Fibroblast of skin of right quadriceps (primary cell): Measurements from ENCODE around the gene DENND1A.
"Not testable (repeated sequence)": the region's sequence is repeated elsewhere in the genome, so short reads cannot be mapped to it uniquely, and the experiment has no call there.

ENCODE experiments used
- DNase-seq: peaks from one replicate; pipeline ENCODE4 v3.0.0-alpha.2; 2013

DENND1A gene

DNA sequence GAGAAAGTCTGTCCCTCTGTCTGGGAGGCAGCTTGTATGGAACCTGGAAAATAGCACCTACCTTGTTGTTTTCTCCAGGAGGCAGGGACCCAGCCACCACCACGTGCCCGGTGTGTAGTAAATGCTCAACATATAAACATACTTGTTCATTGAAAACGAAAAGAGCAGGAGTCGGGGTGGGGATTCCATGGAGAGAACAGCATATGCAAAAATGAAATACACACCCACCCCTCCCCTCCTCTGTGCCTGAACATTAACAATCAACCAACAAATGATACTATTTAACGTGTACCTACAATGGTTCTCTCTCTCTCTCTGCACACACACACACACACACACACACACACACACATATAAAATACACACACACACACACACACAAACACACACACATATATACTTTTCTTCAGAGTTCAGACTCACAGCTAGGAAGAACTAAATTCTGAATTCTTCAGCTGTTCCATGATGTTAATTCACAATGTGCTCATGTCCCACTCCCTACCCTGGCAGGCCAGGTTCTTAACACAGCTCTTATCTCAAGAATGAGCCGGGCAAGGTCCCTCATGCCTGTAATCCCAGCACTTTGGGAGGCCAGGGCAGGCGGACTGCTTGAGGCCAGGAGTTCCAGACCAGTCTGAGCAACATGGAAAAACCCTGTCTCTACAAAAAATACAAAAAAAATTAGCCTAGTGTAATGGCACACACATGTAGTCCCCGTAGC, 16.3 kb upstream of the DENND1A start:
- no peak for DNase-seq

DNA sequence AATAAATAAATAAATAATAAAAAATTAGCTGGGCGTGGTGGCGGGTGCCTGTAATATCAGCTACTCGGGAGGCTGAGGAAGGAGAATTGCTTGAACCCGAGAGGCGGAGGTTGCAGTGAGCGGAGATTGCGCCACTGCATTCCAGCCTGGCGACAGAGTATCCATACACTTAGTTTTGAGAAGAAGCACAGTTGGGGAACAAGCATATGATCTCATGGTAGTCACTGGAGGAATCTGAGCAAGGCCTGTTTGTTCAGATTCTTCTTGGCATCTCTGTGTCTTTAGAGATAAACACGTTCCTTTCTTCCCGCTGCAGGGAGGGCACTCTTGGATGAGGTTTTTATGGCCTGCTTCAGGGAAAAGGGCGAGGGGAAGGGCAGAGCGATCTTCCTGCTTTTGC, 15.6 kb upstream of the DENND1A start:
- peak; percentile 34 for DNase-seq

DNA sequence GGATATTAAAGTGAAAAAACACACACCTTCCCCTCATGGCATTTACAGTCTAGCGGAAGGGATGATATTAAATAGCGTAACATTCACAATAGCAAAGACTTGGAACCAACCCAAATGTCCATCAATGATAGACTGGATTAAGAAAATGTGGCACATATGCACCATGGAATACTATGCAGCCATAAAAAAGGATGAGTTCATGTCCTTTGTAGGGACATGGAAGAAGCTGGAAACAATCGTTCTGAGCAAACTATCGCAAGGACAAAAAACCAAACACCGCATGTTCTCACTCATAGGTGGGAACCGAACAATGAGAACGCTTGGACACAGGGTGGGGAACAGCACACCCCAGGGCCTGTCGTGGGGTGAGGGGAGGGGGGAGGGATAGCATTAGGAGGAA, 14.5 kb upstream of the DENND1A start:
- DNase-seq = not testable (repeated sequence)

DNA sequence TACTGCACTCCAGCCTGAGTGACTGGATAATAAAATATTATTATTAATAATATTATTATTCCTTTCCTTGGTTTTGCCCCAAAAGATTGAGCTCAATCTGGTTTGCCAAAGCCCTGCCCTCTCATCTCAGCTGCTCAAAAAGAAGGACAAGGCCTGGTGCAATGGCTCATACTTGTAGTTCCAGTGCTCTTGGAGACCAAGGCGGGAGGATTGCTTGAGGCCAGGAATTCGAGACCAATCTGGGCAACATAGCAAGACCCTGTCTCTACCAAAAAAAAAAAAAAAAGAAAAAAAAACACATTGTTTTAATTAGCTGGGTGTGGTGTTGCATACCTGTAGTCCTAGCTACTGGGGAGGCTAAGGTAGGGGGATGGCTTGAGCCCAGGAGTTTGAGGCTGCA, 13.7 kb upstream of the DENND1A start:
- no peak for DNase-seq

DNA sequence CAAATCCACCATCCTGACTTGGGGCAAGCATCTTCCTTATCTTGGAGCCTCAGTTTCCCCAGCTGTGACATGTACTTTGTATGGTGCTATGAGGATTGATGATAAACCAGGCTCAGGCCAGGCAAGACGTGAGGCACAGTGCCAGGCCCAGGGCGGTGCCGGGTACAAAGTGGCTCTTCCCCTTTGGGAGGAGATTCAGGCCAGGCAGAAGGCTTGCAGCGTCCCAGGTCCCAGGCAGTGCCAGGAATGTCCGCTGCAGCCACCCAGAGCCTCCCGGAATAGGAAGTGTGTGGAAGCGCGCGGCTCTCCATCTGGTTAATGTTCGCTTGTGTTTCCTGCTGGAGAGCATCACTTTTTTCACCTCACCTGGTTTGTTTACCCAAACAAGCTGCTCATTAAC, 12.6 kb upstream of the DENND1A start:
- DNase-seq = no peak

DNA sequence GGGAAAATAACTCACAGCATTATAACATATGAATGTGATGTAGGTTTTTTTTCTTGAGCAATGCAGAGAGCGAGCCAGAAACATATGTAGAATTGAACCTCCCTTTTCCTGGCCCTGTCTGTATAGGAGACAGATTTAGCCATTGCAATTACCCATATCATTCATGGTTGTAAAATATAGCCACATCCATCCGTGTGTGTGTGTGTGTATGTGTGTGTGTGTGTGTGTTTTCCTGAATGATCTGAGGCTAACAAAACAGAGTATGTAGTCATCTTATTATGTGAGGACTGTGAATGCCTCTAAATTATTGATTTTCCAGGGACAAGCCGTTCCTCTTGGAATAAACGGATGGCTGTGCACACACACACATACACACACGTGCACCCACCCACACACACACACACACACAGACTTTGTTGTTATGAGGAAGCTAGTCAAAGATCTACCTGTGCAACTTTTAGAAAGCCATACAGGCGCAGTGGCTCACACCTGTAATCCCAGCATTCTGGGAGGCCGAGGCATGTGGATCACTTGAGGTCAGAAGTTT, 11.7 kb upstream of the DENND1A start:
- DNase-seq = no peak

DNA sequence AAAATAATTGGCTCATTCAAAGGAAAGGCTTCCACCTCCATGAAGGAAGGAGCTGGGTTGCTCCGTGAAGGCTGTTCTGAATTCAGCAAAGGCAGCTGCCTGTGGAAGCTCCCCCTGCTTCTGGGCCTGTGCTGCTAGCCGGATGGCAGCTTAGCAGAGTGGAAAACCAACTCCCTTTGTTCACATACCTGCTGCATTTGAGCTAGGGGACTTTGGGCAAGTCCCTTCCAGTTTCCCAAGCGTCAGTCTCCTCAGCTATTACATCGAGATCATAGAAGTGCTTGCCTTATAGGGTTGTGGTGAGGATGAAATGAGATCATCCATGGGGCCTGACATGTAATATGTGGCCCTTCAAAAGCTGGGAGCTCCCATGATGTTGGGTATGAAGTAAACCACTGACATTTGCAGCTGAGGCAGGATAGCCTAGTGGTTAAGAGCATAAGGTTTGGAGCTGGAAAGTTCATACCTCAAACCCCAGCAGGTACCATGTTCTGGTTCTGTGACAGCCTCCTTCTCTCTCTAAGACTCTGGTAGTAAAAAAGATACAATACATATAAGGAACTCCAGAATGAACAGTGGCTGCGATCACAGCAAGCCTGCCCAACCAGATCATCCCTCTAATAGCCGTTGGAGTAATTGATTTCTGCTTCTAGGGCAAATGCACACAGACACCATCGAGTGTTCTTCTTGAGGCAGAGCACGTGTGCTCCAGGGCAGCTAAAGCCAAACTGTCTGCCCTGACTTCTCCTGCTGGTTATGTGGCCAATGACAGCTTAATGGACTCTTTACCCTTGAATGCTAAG, 11.0 kb upstream of the DENND1A start:
- no peak for DNase-seq

DNA sequence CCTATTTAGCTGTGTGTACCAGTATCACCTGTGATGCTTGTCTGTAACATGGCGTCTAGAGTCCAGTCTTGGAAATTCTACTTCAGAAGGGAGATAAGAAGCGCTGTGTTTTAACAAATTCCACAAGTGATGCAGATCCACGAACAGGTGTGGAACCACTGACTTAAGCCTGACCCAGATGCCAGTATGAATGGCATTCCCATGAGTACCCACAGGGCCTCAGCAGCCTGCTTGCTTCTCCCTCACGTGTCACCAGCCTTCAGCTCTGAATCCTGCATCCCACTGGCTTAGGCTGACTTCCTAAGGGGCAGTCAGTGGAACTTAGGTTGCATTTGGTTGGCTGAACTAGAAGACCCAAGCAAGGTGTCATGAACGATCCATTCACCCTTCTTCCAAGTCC, 8.5 kb upstream of the DENND1A start:
- no peak for DNase-seq

DNA sequence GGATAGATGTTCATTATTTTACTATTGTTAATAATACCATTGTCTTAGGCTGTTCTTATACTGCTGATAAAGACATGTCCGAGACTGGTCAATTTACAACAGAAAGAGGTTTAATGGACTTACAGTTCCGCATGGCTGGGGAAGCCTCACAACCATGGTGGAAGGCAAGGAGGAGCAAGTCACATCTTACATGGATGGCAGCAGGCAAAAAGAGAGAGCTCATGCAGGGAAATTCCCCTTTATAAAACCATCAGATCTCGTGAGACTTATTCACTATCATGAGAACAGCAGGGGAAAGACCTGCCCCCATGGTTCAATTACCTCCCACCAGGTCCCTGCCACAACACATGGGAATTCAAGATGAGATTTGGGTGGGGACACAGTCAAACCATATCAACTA, 6.6 kb upstream of the DENND1A start:
- DNase-seq = not testable (repeated sequence)

DNA sequence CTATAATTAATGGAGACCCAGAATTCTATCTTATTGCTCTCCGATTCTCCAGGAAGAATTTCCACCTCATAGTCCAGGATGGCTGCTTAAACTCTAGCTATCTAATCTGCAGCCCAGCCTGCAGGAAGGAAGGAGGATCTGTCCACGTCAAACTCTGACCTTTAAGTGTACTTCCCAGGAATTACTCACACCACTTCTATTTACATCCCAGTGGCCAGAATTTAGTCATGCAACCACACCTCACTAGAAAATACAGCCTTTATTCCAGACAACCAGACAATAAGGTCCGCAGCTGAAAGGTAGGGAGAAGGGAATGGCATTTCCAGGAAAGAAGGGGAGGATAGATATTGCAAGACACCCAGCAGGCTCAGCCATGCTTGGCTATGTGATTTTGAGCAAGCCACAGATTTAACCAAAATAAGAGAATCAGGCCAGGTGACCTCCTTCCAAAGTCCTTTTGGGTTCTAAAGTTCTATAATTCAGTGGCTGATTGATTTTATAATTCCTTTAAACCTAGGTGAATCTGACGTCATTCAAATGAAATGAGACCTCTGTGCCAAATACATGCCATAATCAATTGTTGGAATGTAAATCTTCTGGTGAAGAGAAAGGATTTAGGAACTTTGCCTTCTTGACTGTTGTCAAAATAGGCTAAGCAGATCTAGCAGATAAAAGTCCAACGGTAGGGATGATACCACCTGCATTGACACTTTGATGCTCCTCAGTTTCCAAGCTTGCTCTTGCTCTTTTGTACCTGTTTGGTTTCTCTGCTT, 3.7 kb upstream of the DENND1A start:
- DNase-seq = no peak

DNA sequence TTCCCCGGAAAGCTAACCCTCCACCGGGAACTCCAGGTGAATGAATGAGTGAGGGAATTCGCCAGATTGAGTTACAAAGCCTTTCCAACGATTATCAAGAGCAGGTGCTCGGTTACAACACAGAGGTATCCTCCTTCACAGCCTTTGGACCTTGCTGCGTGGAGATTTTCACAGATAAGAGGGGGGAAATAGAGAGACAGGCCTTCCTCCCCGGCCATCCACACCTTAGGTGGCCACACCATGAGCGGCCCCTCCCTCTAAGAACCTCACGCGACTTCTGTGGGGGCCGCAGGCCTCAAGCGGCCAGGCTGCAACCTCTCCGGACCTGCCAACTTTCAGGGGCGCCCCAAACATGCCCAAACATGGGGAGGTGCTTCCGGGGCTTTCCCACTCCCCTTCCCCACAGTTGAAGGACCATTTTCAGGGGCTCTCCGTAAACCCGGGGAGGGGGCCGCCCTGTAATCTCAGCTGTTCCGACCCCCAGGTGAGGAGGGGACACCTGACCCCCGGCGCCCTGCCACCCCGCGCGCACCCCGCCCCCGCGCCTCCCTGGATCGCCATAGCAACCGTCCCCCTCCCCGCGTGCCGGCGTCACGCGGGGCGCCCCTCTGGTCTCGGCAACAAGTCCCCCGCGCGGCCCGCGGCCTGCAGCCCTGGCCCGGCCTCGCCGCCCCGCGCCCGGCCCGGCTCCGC, 603 bp downstream of the DENND1A start:
- DNase-seq = no peak

DNA sequence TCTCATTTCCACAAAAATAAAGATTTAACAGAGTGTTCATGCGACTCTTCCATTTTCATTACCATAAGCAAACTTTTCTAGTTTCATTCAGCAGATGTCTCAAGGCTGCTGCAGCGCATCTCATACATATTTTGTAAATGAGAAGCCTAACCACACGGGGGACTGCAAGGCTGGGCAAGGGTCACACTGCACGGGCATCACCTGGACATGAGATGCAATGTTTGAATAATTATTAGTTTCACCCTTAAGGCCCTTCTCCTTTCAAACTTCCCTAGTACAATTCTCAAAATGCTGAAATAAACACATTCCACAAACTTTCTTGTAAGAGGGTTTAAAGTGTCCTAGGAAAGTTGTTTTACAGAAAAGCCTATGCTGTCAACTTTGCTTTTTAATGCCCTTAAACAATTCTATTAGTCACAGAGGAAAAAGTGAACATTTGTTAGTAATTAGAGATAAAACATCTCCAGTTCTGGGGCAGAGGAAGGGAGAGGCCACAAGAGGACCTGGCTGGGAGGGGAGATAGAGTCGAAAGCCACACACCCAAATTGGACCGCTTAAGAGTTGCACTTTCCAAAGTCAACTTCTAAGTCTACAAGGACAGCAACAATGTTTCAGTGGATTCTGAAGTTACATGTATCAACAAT, 1.3 kb downstream of the DENND1A start:
- DNase-seq = peak; percentile 68

DNA sequence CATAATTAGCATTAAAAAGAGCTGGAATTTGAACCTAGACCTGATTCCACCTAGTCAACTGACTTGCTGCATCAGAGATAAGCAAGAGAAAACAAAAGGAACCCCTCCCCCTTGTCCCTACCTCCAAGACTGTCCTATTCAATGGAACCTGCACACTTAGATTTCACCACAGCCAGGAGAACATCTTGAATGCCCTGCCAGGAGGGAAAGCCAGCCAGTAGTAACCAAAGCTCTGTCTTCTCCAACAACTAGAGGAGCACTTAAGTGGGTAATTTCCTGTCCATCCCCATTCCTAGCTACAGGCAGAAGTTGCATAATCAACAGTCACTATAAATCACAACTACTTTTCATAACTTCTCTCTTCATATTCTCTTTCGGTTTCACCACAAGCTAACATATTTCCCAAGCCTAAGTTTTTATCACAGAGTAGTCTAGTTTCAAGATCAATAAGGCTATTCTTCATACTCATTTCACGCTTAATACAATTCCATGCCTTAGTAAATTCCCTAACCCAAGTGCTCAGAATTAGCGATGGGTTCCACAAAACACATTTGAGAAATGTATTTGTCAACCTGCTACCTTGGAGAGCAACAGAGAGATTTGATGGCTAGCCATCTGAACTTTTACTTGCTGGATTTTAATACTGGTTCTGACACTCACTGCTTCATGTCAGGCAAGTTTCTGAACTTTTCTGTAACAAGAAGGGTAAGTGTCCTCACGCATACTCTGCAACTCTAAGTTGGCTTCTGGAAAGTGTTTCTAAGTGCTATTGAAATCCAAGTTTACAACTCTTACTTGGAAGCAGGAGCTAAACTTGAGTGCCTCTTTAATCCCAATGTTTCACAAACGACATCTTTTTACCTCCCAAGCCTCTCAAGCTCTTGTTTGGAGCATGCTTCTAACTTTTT, 2.0 kb downstream of the DENND1A start:
- DNase-seq = peak; percentile 66

DNA sequence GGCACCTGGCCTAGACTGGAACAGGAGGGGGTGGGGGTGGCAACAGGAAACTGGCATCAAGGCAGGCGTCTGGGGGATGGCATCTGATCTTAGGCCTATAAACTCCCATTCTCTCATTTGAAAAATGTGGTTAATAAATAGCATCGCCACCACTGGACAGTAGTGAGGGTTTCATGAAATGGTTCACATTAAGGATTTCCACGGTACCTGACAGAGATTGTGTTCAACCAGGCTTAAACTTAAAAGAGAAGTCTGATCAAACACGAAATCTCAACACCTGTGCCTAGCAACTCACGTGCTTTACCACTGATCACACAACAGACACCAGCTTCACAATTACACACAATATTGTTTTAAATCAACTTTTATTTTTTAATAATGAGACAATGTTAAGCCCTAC, 3.0 kb downstream of the DENND1A start:
- DNase-seq = no peak

DNA sequence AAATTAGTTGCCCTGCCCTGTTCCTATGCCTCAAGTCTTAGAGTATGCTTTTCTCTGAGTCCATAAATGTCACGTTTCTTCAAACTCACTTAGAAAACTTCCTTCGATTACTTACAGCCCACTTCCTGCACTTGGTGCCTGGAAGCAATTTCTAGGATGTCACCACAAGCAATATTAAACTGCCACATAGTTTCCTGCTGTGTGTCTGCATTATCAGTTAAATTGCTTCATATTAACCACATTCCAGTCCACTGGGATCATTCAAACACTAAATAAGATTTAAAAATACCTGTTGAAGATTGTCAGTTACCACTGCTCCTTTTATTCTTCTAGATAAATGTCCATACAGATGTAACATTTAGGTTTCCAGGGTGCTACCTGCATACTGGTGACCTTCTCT, 4.1 kb downstream of the DENND1A start:
- DNase-seq = peak; percentile 67

DNA sequence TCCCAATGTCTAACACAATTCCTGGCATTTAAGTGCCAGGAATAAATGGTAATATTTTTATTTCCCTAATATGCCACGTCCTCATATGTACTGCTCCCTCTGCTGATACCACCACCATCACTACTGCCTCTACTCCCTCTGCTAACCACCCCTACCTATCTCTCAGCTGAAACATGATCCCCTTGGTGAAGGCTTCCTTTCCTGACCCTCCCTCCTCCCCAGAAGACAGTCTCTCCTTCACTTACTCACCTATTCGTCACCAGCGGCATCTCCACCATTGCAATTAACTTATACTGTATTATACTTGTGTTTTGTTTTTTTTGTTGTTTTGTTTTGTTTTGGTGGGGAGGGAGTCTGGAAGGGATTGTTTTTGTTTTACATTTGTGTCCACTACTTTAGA, 4.8 kb downstream of the DENND1A start:
- no peak for DNase-seq

DNA sequence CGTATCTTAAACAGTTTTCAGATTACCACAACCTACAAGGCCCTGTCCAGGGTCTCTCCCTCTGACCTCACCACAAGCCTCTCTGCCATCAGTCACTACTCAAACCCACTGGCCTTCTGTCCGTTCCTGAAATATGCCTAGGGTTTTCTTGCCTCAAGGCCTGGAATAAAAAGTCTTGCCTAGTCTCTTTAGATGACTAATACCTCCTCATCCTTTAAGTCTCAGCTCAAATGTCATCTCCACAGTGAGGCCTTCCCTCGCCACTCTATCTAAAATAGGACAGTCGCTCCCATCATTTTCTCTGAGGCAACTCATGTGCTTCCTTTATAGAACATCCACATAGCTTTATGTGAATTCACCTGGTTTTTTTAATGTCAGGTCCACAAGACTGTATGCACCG, 5.2 kb downstream of the DENND1A start:
- DNase-seq = no peak

DNA sequence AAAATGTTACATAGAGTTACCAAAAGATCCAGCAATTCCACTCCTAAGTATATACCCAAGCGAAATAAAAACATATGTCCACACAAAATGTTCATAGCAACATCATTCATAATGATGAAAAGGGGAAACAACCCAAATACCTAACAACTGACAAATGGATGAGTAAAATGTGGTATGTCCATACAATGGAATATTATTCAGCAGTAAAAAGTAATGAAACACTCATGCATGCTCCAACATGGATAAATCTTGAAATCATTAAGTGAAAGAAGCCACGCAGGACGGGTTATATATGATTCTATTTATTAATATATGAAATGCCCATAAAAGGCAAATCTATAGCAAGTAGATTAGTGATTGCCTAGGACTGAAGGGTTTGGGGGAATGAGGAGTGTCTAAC, 6.0 kb downstream of the DENND1A start:
- no peak for DNase-seq

DNA sequence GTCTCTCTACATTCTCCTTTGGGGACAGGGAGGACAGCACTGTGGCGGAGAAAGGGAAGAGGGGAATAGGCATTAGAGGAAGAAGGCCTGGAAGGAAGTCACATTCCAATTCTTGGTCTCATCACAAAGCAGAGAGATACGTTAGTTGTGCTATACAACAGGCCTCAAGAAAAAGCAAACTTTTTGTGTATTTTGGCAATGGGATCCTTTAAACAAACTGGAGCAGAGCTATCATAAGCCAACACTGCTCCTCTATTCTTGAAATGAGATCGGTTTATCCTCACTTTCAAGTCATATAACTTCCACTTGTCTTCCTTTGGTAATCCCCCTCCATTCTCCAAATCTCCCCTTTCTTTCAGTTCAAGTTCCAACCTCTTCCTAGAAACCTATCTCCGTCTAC, 6.5 kb downstream of the DENND1A start:
- DNase-seq = no peak

DNA sequence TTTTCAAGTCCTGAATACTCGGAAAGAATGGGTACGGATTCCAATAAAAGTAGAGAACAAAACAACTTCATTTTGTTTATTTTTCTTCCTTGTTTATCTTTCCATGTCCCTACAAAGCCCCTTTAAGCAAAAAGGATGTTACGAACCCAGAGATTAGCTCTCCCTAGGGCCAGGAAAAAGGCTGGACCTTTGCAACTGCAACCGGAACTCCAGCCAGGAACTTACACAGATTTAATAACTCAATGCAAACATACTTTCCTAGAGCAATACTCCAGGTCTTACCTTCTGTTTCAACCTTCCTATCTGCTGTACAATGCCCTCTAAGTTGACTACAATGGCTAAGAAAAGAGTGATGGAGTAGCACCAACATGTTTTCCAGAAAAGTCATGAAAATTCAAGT, 7.0 kb downstream of the DENND1A start:
- no peak for DNase-seq

DNA sequence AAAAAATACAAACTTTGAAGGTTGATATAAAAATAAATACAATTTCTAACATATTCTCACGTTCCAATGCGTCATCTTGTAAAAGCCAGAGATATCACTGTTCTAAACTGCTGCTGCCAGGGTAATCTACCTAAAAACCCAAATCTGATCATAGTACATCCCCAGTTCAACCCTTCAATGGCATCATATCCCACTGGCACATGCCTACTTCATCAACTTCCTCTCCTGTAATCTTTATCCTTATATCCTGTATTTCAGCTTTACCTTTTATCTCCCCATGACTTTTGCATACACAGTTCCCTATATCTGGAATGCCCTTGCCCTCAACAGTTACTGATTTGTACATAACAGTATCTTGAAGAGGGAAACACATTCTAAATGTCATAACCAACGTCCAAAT, 7.5 kb downstream of the DENND1A start:
- no peak for DNase-seq
